Breast epithelium (tissue), 4 donors: ENCODE measurements around the gene PRKACA. TPM values are rescaled to one million over a fixed set of nuclear protein-coding genes. Genes with fewer than 3 reads are reported as not detected.

Experiments used
- DNase-seq, 2 donors: peaks; one replicate each; pipeline ENCODE4 v3.0.0-alpha.2; 2019; ENCODE audit warnings: low spot score in 2 of 2
- H3K27ac ChIP-seq, 2 donors: fragments of 200-600 bp; sonication (generic) in 1 of 2; one replicate each; pipeline ENCODE4 v1.5.1; 2016 to 2019; ENCODE audit warnings: mild to moderate bottlenecking in 1 of 2
- H3K27me3 ChIP-seq, 2 donors: fragments of 200-600 bp; sonication (generic) in 1 of 2; one replicate each; pipeline versions ENCODE4 v1.5.1 to v1.6.0; 2017 to 2019; ENCODE audit warnings: control low read depth in 1 of 2, mild to moderate bottlenecking in 1 of 2
- H3K36me3 ChIP-seq: fragments of 200-600 bp; one replicate; pipeline ENCODE4 v1.5.1; 2019
- H3K4me1 ChIP-seq, 2 donors: fragments of 200-600 bp; sonication (generic); one replicate each; pipeline ENCODE4 v1.5.1; 2016 to 2019; ENCODE audit warnings: control low read depth in 1 of 2
- H3K4me3 ChIP-seq, 3 donors: fragments of 200-600 bp; sonication (generic); 1 replicate in 2 of 3; 2 replicates in 1 of 3; pipeline ENCODE4 v1.5.1; 2016 to 2019; ENCODE audit warnings: mild to moderate bottlenecking in 3 of 3, moderate library complexity in 2 of 3
- H3K9me3 ChIP-seq, 2 donors: fragments of 200-600 bp; sonication (generic) in 1 of 2; one replicate each; pipeline ENCODE4 v1.5.1; 2016 to 2019; ENCODE audit warnings: control low read depth in 1 of 2
- CTCF ChIP-seq, 3 donors: fragments of 450-650 bp; IDR thresholded peaks; one replicate each; pipeline ENCODE4 v1.5.1; 2016 to 2017; ENCODE audit warnings: antibody characterized with exemption in 3 of 3, mild to moderate bottlenecking in 3 of 3, moderate library complexity in 3 of 3
- POLR2A ChIP-seq: fragments of 450-650 bp; IDR thresholded peaks from one replicate; pipeline ENCODE4 v1.6.1; 2016; ENCODE audit warnings: antibody characterized with exemption, mild to moderate bottlenecking, moderate library complexity
- POLR2AphosphoS5 ChIP-seq, 3 donors: sonication (generic); formaldehyde crosslinking; IDR thresholded peaks; one replicate each; pipeline ENCODE4 v1.6.1; 2017; ENCODE audit warnings: antibody characterized with exemption in 3 of 3
- intact Hi-C: fragments of 100-400 bp; cut with DNase I; formaldehyde crosslinking; loops from one replicate; pipeline ENCODE4 v1.15.1; 2023; ENCODE audit warnings: low total_unique reads
- total RNA-seq, 3 donors: library from RNA; depleted of rRNA; stranded (reverse); fragments of >200 nt; gene quantifications; one replicate each; pipeline ENCODE4 v1.1.0, GENCODE V29; 2016

Gene PRKACA
- total RNA-seq, 3 donors from 2014 or later: 27.2 to 44.8 (median 35.4) TPM

GRCh38 chr19:14135355-14135754 lies 17.8 kb upstream of the PRKACA start:
- no peak overlapping the region for H3K4me3 ChIP-seq
- no peaks in the 10 kb centered on the region for H3K36me3 ChIP-seq
- TF ChIP-seq CTCF (IDR thresholded peaks at IDR 0.05) (no peak), POLR2AphosphoS5 (IDR thresholded peaks at IDR 0.05) (no peak), POLR2A (no peak)
- H3K9me3 ChIP-seq: no peaks in the 10 kb centered on the region
- H3K4me1 ChIP-seq: peaks cover 0 to 4% of the 10 kb centered on the region in 2 donors
- no peak for DNase-seq
- H3K27ac ChIP-seq: no peak overlapping the region
- no peaks in the 10 kb centered on the region for H3K27me3 ChIP-seq
- intact Hi-C loops: no loop called here

DNA sequence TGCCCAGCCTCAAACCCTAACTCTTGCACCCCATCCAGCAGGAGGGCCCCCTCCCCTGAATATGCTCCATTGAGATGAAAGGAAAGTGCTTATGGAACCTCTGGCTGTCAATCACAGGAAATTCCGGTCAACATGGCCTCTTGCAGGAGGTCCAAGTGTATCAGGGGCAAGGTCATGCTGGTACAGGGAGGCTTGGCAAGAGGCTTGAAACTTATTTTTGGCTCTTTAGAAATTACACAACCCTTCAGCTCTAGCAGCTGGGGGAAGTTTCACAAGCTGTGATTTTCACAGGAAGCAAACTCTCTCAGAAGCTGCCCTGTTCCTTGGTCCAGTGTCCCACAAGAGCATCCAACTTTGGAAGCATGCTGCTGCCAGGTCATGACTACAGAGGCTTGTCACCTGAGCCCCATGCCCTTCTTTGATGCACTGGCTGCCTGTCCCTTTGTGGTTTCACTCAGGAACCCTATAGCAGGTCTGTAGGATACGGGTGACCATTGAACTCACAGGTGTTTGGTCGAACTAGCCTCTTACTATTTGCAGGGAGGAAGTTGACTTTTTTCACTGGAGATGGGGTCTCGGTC lies 10.5 kb upstream of the PRKACA start:
- Histone ChIP-seq H3K9me3 (no peaks in the 10 kb centered on the region), H3K4me1 (no peaks in the 10 kb centered on the region), H3K4me3 (no peak overlapping the region), H3K27ac (no peak overlapping the region), H3K36me3 (no peaks in the 10 kb centered on the region), H3K27me3 (no peaks in the 10 kb centered on the region)
- DNase-seq: no peak
- intact Hi-C loops: no loop called here
- TF ChIP-seq POLR2A (no peak), CTCF (IDR thresholded peaks at IDR 0.05) (no peak), POLR2AphosphoS5 (IDR thresholded peaks at IDR 0.05) (no peak)

DNA sequence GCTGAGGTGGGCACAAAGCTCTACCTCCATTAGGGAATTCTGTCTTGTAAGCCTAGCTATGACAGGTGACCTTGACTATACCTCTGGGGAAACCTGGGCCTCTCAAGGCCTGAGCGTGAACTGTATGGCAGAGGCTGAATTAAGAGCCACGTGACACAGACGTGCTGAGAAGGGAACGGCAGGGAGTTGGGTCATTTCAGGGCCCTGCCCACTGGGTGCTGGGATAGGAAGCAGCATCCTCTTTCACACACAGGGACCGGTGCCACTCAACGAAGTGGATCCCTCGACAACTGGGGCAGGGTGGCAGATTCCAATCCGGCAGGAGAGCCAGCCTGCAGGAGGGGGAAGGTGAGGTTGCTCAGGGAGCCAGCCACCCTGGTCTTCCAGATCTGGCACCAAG lies 9.6 kb upstream of the PRKACA start:
- no peaks in the 10 kb centered on the region for H3K36me3 ChIP-seq
- TF ChIP-seq CTCF (IDR thresholded peaks at IDR 0.05) (no peak), POLR2A (no peak), POLR2AphosphoS5 (IDR thresholded peaks at IDR 0.05) (no peak)
- no peak overlapping the region for H3K4me3 ChIP-seq
- no peaks in the 10 kb centered on the region for H3K4me1 ChIP-seq
- H3K27ac ChIP-seq: no peak overlapping the region
- H3K27me3 ChIP-seq: no peaks in the 10 kb centered on the region
- no peaks in the 10 kb centered on the region for H3K9me3 ChIP-seq
- no peak for DNase-seq
- intact Hi-C loops: no loop called here

- no peak overlapping the region for H3K4me3 ChIP-seq
- intact Hi-C loops: no loop called here
- DNase-seq: no peak
These were observed 5.4 kb upstream of the PRKACA start for GRCh38 chr19:14122924-14123323.

GRCh38 chr19:14120497-14120780 lies 2.9 kb upstream of the PRKACA start:
- Histone ChIP-seq H3K27ac (peak overlapping the region; percentile 98 to 100), H3K27me3 (no peaks in the 10 kb centered on the region), H3K4me1 (peaks cover 13 to 21% of the 10 kb centered on the region in 2 donors), H3K9me3 (no peaks in the 10 kb centered on the region), H3K4me3 (no peak overlapping the region), H3K36me3 (no peaks in the 10 kb centered on the region)
- intact Hi-C loops: loop anchor here (1.0 kb wide), 1 partner anchor 49 kb away; no protein-coding TSS in a partner anchor
- no peak for TF ChIP-seq POLR2AphosphoS5 (IDR thresholded peaks at IDR 0.05)
- no peak for TF ChIP-seq CTCF (IDR thresholded peaks at IDR 0.05)
- no peak for TF ChIP-seq POLR2A
- DNase-seq: no peak

More at GRCh38 chr19:14122924-14123323, 5.4 kb upstream of the PRKACA start:
- Histone ChIP-seq H3K36me3 (no peaks in the 10 kb centered on the region), H3K9me3 (no peaks in the 10 kb centered on the region), H3K27ac (no peak overlapping the region), H3K4me1 (peaks cover 5 to 12% of the 10 kb centered on the region in 2 donors), H3K27me3 (no peaks in the 10 kb centered on the region)
- TF ChIP-seq POLR2AphosphoS5 (IDR thresholded peaks at IDR 0.05) (no peak), CTCF (IDR thresholded peaks at IDR 0.05) (no peak), POLR2A (no peak)
